H9 (cell line): ENCODE measurements around the gene IMMP1L. TPM values are rescaled to one million over a fixed set of nuclear protein-coding genes. Genes with fewer than 3 reads are reported as not detected.

ENCODE experiments used
- DNase-seq: peaks from one replicate; pipeline ENCODE4 v3.0.0-alpha.2; 2017
- H2AFZ ChIP-seq: one replicate; pipeline ENCODE4 v1.6.1; 2013; ENCODE audit warnings: mild to moderate bottlenecking, low read length, control low read depth, moderate library complexity
- H2AK5ac ChIP-seq: 2 replicates; pipeline ENCODE4 v1.6.1; 2013; ENCODE audit warnings: low read length, control low read depth, mixed read lengths; ENCODE audit not compliant: insufficient read length
- H2BK120ac ChIP-seq: one replicate; pipeline ENCODE4 v1.6.1; 2013; ENCODE audit warnings: low read depth, mild to moderate bottlenecking, low read length, control low read depth, inconsistent platforms; ENCODE audit not compliant: poor library complexity, severe bottlenecking
- H2BK12ac ChIP-seq: 2 replicates; pipeline ENCODE4 v1.6.1; 2013; ENCODE audit warnings: low read length, control low read depth, mixed read lengths, low read depth; ENCODE audit not compliant: insufficient read length
- H2BK15ac ChIP-seq: 2 replicates; pipeline ENCODE4 v1.6.1; 2013; ENCODE audit warnings: low read depth, low read length, control low read depth
- H2BK20ac ChIP-seq: one replicate; pipeline ENCODE4 v1.6.1; 2013; ENCODE audit warnings: low read depth, mild to moderate bottlenecking, low read length, control low read depth, inconsistent platforms; ENCODE audit not compliant: poor library complexity, severe bottlenecking
- H2BK5ac ChIP-seq: 2 replicates; pipeline ENCODE4 v1.6.1; 2013; ENCODE audit warnings: low read length, control low read depth, mixed read lengths; ENCODE audit not compliant: insufficient read length
- H3K14ac ChIP-seq: 2 replicates; pipeline ENCODE4 v1.6.1; 2013; ENCODE audit warnings: low read length, control low read depth; ENCODE audit not compliant: insufficient read depth
- H3K18ac ChIP-seq: 2 replicates; pipeline ENCODE4 v1.6.1; 2013; ENCODE audit warnings: low read depth, mild to moderate bottlenecking, mixed read lengths, low read length, control low read depth; ENCODE audit not compliant: insufficient read length
- H3K23ac ChIP-seq: 2 replicates; pipeline ENCODE4 v1.6.1; 2013; ENCODE audit warnings: low read length, control low read depth, mixed read lengths, low read depth; ENCODE audit not compliant: insufficient read length
- H3K23me2 ChIP-seq: 2 replicates; pipeline ENCODE4 v1.6.1; 2013; ENCODE audit warnings: low read depth, mild to moderate bottlenecking, mixed read lengths, low read length, control low read depth; ENCODE audit not compliant: insufficient read length, poor library complexity, severe bottlenecking
- H3K27ac ChIP-seq: 2 replicates; pipeline ENCODE4 v1.5.1; 2013; ENCODE audit warnings: low read length, control low read depth, mixed read lengths, low read depth; ENCODE audit not compliant: insufficient read length
- H3K27me3 ChIP-seq: 2 replicates; pipeline ENCODE4 v1.6.1; 2013; ENCODE audit warnings: low read length, control low read depth, inconsistent platforms; ENCODE audit not compliant: insufficient read depth
- H3K4ac ChIP-seq: 2 replicates; pipeline ENCODE4 v1.6.1; 2013; ENCODE audit warnings: low read depth, mild to moderate bottlenecking, control low read depth, inconsistent platforms, low read length, moderate library complexity
- H3K4me1 ChIP-seq: 2 replicates; pipeline ENCODE4 v1.6.1; 2013; ENCODE audit warnings: low read length, control low read depth, inconsistent platforms; ENCODE audit not compliant: insufficient read depth
- H3K4me2 ChIP-seq: 2 replicates; pipeline ENCODE4 v1.6.1; 2013; ENCODE audit warnings: low read length, control low read depth, mixed read lengths; ENCODE audit not compliant: insufficient read length, insufficient read depth
- H3K56ac ChIP-seq: 2 replicates; pipeline ENCODE4 v1.6.1; 2013; ENCODE audit warnings: low read depth, mild to moderate bottlenecking, mixed read lengths, low read length, control low read depth; ENCODE audit not compliant: insufficient read length
- H3K79me1 ChIP-seq: 2 replicates; pipeline ENCODE4 v1.6.1; 2013; ENCODE audit warnings: low read depth, mild to moderate bottlenecking, moderate library complexity, low read length, control low read depth, inconsistent platforms; ENCODE audit not compliant: insufficient read depth, poor library complexity, severe bottlenecking
- H3K79me2 ChIP-seq: 2 replicates; pipeline ENCODE4 v1.6.1; 2013; ENCODE audit warnings: low read length, control low read depth, inconsistent platforms; ENCODE audit not compliant: insufficient read depth
- H3K9ac ChIP-seq: 2 replicates; pipeline ENCODE4 v1.6.1; 2013; ENCODE audit warnings: low read length, control low read depth, mixed read lengths; ENCODE audit not compliant: insufficient read length; ENCODE audit errors: extremely low read depth
- H3K9me3 ChIP-seq: one replicate; pipeline ENCODE4 v1.6.1; 2013; ENCODE audit warnings: low read depth, low read length, inconsistent platforms; ENCODE audit not compliant: control insufficient read depth
- H3T11ph ChIP-seq: one replicate; pipeline ENCODE4 v1.6.1; 2013; ENCODE audit warnings: mild to moderate bottlenecking, low read length, control low read depth, inconsistent platforms
- H4K20me1 ChIP-seq: one replicate; pipeline ENCODE4 v1.6.1; 2013; ENCODE audit not compliant: control insufficient read depth, insufficient read length, insufficient read depth
- H4K5ac ChIP-seq: 2 replicates; pipeline ENCODE4 v1.6.1; 2013; ENCODE audit warnings: low read depth, mild to moderate bottlenecking, mixed read lengths, low read length, control low read depth; ENCODE audit not compliant: insufficient read length
- H4K8ac ChIP-seq: replicated peaks from 2 replicates; pipeline ENCODE4 v1.6.1; 2013; ENCODE audit warnings: low read length, control low read depth, mixed read lengths, low read depth; ENCODE audit not compliant: insufficient read length
- H4K91ac ChIP-seq: 2 replicates; pipeline ENCODE4 v1.6.1; 2013; ENCODE audit warnings: low read depth, mild to moderate bottlenecking, moderate library complexity, mixed read lengths, low read length, control low read depth; ENCODE audit not compliant: insufficient read length
- H3K27ac Mint-ChIP-seq, 3 experiments: 2 replicates in 2 of 3; 3 replicates in 1 of 3; pipeline ENCODE4 v1.8.0; 2020 to 2021; ENCODE audit warnings: mixed read lengths in 3 of 3, mild to moderate bottlenecking in 1 of 3, moderate library complexity in 1 of 3
- H3K27me3 Mint-ChIP-seq: 2 replicates; pipeline ENCODE4 v1.8.0; 2021; ENCODE audit warnings: low read depth, mild to moderate bottlenecking, moderate library complexity, mixed read lengths
- H3K36me3 Mint-ChIP-seq, 3 experiments: 2 replicates in 2 of 3; 3 replicates in 1 of 3; pipeline ENCODE4 v1.8.0; 2020 to 2021; ENCODE audit warnings: low read depth in 3 of 3, mixed read lengths in 3 of 3; ENCODE audit not compliant: insufficient read depth in 1 of 3
- H3K4me1 Mint-ChIP-seq, 2 experiments: 2 replicates each; pipeline ENCODE4 v1.8.0; 2020; ENCODE audit warnings: mixed read lengths in 2 of 2
- H3K4me3 Mint-ChIP-seq, 2 experiments: 2 replicates in 1 of 2; 3 replicates in 1 of 2; pipeline ENCODE4 v1.8.0; 2020 to 2021; ENCODE audit warnings: mild to moderate bottlenecking in 2 of 2, mixed read lengths in 2 of 2, moderate library complexity in 1 of 2
- H3K9me3 Mint-ChIP-seq, 2 experiments: 2 replicates in 1 of 2; 3 replicates in 1 of 2; pipeline ENCODE4 v1.8.0; 2020; ENCODE audit warnings: mild to moderate bottlenecking in 2 of 2, mixed read lengths in 2 of 2, moderate library complexity in 1 of 2
- CTCF ChIP-seq: fragments of 200-600 bp; sonication (generic); conservative IDR thresholded peaks from 3 replicates; pipeline ENCODE4 v1.8.0; 2021; ENCODE audit warnings: antibody characterized with exemption, mild to moderate bottlenecking
- total RNA-seq: library from RNA; stranded (reverse); gene quantifications from 2 replicates; pipeline ENCODE4 v1.2.1, GENCODE V29; 2021

IMMP1L gene
- total RNA-seq, 1 experiment from 2014 or later: 27.0 TPM

GRCh38 chr11:31424652-31425051 lies 84.8 kb downstream of the IMMP1L start:
- H3K4me1 ChIP-seq: peaks cover 7% of the 10 kb centered on the region; the same call in 1 of the 2 replicates
- no peak overlapping the region for H2AK5ac ChIP-seq
- H2BK5ac ChIP-seq: no peak overlapping the region
- no peak overlapping the region for H2BK15ac ChIP-seq
- H3K79me1 ChIP-seq: no peaks in the 10 kb centered on the region
- H3K27ac ChIP-seq: no peak overlapping the region
- DNase-seq: no peak
- H3K27me3 ChIP-seq: no peaks in the 10 kb centered on the region
- Mint-ChIP-seq H3K9me3 (no peaks in the 10 kb centered on the region), H3K27ac (no peak overlapping the region), H3K36me3 (peaks cover 0 to 4% (median 3%) of the 10 kb centered on the region in 3 experiments; a peak in 3 of 7 replicates), H3K27me3 (no peaks in the 10 kb centered on the region), H3K4me3 (no peak overlapping the region), H3K4me1 (peaks cover 41 to 54% of the 10 kb centered on the region in 2 experiments)
- no peak overlapping the region for H4K8ac ChIP-seq
- no peak overlapping the region for H3K4me2 ChIP-seq
- no peak overlapping the region for H2BK20ac ChIP-seq
- H3K18ac ChIP-seq: no peak overlapping the region
- H3K14ac ChIP-seq: no peak overlapping the region
- no peak overlapping the region for H2BK12ac ChIP-seq
- no peak overlapping the region for H3K23ac ChIP-seq
- no peaks in the 10 kb centered on the region for H4K20me1 ChIP-seq
- TF ChIP-seq CTCF: no peak
- no peak overlapping the region for H3T11ph ChIP-seq
- H3K4ac ChIP-seq: no peak overlapping the region
- no peak overlapping the region for H4K91ac ChIP-seq
- no peak overlapping the region for H2AFZ ChIP-seq
- no peak overlapping the region for H4K5ac ChIP-seq
- H3K9ac ChIP-seq: no peak overlapping the region
- H3K79me2 ChIP-seq: no peaks in the 10 kb centered on the region
- no peaks in the 10 kb centered on the region for H3K9me3 ChIP-seq
- H3K23me2 ChIP-seq: no peaks in the 10 kb centered on the region
- no peak overlapping the region for H3K56ac ChIP-seq
- no peak overlapping the region for H2BK120ac ChIP-seq
